HG02870 (cell line): ENCODE data around the gene VGLL4.

Experiments
- ATAC-seq: cut with Tn5 transposase; IDR thresholded peaks from one replicate; pipeline ENCODE4 v1.9.1; 2021; ENCODE audit warnings: mild to moderate bottlenecking, moderate library complexity; ENCODE audit not compliant: unreplicated experiment

Gene VGLL4

GRCh38 chr3:11653298-11654055 lies 9.8 kb upstream of the VGLL4 start:
- ATAC-seq, result no peak

DNA sequence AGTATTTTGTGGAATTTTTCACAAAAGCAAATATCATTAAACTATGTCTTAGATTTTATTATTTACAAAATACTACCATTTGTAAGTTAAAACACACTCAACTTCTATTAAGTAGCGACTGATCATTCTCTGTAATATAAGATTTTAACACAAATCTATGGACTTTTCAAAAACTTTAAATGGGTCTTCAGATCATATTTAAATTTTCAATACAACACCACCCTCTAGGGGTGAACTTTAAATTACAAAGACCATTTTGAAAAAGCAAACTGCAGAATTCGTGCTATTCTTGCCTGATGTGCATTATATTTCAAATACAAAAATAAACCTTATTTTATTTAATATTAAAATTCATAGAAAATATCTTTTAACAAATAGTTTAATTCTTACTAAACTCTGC lies 8.2 kb upstream of the VGLL4 start:
- ATAC-seq, result no peak

DNA sequence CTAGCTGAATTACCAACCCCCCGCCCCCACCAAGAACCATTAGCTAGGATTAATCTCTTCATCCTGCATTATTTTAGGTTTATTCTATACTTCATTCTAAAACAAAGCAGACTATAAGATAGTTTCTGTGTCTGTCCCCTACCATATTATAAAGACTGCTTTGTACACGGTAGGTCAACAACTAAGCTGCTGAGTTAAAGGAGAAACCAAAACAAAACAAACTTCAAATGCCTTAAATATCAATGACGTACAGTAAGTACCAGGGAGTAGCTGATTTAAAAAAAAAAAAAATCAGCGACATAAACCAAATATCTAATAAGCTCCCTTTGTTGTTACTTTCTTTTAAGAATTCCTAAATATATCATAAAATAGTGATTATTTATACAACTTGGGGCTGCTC lies 7.8 kb upstream of the VGLL4 start:
- no peak for ATAC-seq

- no peak for ATAC-seq
These were observed 6.7 kb upstream of the VGLL4 start for GRCh38 chr3:11650391-11650790.

DNA sequence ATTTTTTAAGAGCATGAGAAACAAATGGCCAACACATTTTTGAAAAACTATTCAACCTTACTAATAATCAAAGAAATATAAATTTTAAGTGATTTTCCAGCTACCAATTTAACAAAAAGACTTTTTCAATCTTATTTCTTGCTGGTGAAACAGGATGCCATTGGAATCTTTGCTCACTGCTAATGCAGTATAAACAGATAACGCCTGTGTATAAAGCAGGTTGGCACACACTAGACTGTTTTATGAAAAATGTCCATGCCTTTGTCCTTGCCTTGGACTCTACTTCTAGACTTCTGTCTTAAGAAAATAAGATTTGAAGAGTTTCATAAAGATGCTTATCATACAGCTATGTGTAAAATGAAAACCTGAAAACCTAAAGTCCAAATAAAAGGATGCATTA lies 5.0 kb upstream of the VGLL4 start:
- ATAC-seq, result no peak

DNA sequence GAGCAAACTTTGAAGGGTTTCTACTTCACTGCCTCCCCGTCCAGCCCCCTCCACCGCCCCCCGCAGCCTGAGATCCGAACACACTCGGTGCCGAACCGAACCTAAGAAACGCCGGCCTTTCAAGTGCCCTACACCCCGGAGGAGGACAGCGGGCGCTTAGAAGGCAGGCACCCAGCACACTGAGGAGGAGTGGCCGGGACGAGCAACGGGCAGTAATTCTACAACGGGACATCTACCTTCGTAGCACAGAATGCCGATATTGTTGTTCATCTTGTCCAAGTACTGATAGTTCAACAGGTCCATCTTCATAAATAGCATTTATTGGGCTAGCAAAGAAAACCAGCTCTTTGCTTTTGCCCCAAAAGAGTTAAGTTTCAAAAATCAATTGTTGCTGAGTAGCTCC lies 513 bp downstream of the VGLL4 start:
- ATAC-seq, result no peak

DNA sequence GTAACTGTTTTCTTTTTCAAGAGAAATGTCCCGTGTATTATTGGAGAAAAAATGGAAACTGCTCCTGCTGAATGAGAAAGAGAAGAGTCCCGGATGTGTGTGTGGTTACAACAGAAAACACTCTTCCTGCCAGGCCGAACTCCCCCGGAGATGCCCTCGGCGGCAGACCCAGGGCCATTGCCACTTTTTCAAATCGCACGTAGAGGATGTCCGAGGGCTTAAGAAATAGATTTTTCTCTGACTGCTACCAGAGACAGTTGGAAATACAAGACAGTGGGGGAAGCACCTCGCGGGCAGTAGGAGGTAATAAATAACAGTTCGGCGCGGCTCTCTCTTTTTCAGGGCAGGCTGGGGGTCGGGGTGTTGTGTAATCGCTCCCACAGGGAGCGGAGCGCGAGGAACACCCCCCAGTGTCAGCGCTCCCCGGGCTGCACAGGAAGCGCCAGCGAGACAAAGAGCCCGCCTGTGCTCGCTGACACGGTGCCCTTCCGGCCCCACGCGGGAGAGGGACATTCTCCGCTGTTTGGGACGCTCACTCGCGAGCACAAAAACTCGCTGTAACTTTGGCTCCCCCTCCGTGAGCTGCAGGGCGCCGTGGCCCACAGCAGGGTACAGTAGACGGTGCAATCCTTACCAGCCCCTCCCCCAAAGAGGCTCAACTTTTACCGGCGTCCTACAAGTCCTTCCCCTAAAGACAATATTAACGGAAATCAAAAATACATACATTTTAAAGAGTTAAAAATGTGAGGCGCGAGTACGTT lies 1.1 kb downstream of the VGLL4 start:
- peak; percentile 48 for ATAC-seq

DNA sequence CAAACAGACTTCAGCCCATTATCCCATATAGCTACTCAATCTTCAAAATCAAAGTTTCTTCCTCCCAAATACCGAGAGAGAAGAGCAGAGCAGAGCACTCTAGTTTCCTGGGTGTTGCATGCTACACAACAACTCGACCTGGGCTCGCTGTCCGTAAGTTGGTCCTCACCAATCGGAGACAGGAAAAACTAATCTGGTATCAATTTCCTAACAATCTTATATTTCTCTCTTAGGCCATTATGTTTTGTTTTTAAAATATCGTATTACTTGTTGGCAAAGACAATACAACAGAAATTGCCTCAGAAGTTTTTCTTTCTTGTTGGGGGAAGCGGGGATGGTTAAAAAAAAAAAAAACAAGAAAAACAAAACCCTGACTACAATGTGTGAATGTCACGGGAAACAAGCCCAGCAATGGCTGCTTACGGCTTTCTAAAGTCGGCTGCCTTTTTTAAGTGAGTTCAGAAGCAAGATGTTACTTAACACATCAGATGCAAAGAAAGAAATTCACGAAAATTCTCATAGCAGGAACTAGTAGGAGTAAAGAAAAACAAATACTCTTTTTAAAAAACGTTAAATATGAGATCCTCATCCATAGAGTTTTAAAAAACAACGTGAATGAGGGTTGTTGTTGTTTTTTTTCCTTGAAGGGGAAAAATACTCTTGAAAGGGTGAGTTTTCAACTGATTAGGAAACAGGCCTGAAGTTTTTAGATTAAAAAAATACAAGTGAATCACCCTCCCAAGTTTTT lies 1.9 kb downstream of the VGLL4 start:
- no peak for ATAC-seq

- ATAC-seq, result no peak
These were observed 2.4 kb downstream of the VGLL4 start for GRCh38 chr3:11641316-11641682.

DNA sequence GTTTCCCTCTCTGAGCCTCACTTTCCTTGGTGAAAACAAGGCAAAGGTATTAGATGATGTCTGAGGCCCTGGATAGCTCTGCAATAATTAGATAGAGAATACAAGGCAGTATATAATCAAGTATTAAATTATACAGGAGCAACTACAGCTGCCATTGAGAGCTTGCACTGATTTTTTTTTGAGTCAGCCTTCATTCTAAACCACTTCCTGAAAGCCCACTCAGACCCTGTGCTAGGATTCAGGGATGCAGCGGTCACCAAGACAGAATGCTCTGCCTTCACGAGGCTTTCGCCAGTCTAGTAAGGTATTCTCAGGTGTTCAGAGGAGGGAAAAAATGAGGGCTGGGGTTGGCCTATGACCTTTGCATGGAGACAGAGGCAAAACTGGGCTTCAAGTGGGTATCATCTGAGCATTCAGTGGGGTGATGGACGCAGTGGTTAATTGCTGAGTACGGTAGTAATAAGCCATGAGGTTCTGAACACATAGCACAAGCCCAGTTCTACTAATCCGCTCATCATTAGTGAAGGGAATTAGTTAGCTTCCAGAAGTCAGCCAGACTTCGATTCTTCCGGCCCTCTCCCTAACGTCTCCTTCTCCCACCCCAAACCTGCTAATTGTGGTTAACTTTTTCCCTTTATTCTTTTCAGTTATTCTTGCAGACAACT lies 3.6 kb downstream of the VGLL4 start:
- no peak for ATAC-seq

DNA sequence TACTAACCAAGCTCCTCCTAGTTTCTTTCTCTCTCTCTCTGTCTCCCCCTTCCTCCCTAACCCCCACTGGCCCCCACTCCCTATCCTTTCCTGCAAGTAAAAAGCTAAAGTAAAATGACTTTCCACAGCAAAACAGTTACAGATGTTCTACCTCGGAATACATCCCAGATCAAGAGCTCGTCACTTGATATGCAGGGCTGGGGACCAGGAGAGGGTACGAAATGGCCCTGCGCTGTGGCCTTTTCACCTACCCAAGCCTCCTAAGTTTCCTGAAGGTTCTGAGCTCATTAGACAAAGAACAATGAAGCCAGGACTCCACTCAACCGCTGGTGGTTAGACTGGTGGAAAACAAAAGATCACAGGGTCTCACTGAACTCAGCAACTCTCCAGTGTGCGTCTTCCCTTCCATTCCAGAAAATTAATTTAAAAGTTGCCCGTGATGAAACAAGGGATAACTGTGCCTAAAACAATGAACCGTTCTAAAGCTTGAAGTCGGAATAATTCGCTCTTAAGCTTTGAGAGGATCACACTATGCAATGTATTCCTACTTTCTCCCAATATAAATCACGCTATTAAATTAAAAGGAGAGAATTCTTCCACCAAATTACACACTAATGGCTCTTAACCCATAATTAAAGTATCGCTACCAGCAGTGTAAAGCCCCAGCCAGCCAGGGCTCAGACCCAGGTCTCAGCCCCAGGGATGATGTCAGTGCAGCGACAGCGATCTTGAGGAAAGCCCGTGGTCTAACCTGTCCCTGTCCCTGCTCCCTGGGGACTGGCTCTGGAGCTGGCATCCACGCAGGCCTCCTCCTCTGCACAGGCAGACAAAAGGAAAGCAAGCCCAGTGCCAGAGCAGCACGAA lies 5.0 kb downstream of the VGLL4 start:
- ATAC-seq, result no peak

DNA sequence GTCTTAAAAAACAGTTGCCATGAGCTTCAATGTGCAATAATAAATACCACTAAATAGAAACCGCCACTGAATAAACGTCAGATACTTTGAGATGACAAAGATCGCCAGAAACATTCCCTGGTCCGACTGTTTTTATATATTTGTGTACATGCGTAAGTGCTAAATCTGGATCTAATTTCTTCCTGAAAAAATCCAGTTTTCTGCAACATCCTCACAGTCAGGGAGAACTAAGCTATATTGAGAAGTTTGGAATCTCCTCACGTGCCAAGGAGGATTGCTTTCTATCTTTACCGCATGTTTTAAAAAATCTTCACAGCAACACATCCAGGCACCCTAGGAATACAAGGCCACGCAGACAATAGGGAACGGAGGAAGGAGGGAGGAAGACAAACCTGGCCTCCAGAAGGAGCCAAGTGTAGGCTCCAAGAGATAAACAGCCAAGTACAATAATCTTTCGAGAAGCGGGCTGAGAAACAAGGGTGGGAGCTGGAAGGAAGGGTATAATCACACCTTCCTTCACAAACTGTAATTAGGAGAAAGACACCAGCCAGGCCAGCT lies 5.7 kb downstream of the VGLL4 start:
- ATAC-seq, result no peak

DNA sequence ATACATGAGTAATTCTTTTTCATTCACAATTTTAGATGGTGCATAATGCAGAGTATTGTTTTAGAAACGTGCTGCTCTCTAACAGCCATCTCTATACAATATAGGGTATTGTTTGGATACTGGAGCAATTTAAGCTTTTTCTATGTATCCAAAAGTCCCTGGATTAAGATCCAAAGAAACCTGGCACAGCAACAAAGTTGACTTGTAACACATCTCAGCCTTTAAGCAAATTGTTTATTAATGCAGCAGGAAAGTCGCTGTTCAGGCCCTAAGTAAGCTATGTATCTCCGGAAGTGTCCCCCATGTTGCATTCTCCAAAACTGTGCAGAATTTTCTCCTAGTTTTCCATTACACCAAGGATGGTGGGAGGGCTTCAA lies 7.3 kb downstream of the VGLL4 start:
- no peak for ATAC-seq

- ATAC-seq, result no peak
These were observed 7.9 kb downstream of the VGLL4 start for GRCh38 chr3:11635680-11636393.

DNA sequence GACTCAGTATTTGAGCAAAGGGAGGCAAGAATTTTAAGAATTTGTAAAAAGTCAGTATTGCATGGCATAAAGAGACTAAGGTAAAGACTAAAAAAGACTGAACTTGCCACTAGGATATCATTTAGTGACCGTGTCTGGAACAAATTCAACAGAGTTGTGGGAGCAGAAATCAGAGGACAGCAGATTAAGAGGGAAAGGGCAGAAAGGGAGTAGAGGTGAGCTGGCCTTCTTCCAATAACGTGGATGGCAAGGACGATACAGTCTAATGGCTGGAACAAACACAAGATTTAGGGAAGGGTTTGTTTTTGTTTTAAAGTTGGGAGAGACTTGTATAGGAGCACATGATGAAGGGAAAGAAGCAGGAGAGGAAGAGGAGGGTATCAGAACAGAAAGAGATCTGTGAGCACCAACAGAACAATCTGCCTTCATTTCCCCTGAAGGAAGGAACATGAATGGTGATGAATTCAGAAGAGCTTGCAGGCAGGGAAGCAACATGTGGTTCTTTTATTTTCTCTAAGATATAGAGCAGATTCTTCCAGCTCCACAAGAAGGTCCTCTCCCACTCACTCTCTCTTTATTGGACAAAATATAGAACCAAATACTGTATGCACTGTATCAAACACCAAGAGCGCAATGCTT lies 8.6 kb downstream of the VGLL4 start:
- no peak for ATAC-seq

GRCh38 chr3:11634081-11634635 lies 9.6 kb downstream of the VGLL4 start:
- ATAC-seq, result no peak

GRCh38 chr3:11632966-11633365 lies 10.7 kb downstream of the VGLL4 start:
- no peak for ATAC-seq

DNA sequence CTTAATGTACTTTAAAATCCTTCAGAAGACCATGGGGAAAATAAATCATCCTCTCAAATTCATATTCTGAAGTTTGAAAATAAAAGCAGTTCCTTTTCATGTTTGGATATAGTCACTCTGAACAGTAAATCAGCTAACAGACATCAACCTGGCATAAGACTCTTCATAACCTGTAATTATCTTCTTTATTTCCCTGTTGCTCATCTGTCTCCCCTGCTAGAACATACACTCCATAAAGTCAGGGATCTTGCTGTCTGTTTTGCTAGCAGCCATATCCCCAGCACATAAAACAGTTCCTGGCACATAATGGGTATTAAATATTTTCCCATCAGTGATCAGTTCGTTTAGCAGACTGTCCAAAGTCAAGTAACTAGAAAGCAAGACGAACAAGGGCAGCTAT lies 11.2 kb downstream of the VGLL4 start:
- no peak for ATAC-seq

DNA sequence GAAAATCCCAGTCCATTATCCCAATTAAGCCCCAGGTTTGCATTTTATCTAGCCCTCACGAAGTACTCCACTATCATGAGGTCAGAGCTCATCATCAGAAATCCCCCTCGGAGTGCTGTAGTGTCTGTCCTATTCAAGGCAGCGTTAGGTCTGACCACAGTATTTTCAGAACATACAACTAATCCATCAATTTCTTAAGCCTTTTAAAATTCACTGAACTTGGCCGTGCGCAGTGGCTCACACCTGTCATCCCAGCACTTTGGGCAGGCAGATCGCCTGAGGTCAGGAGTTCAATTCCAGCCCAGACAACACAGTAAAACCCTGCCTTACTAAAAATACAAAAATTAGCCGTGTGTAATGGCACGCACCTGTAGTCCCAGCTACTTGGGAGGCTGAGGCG lies 11.9 kb downstream of the VGLL4 start:
- ATAC-seq, result no peak
